GM23338 (cell line): ENCODE results near the gene WDR19. TPM values are rescaled to one million over a fixed set of nuclear protein-coding genes. Genes with fewer than 3 reads are reported as not detected.

Experiments
- ATAC-seq: fragments of 200-7000 bp; cut with Tn5 transposase; 3 replicates; pipeline ENCODE4 v1.9.1; 2020
- DNase-seq: peaks from one replicate; pipeline ENCODE4 v3.0.0-alpha.2; 2015; ENCODE audit warnings: low spot score
- H2AFZ ChIP-seq: fragments of 200-600 bp; sonication (generic); 2 replicates; pipeline ENCODE4 v1.8.0; 2016; ENCODE audit warnings: antibody characterized with exemption, mild to moderate bottlenecking, moderate library complexity
- H3F3A ChIP-seq: fragments of 200-600 bp; sonication (generic); replicated peaks from 2 replicates; pipeline ENCODE4 v1.8.0; 2017; ENCODE audit warnings: antibody characterized with exemption, mixed run types, low read depth
- H3K27ac ChIP-seq: fragments of 200-600 bp; sonication (generic); 2 replicates; pipeline ENCODE4 v1.6.1; 2016; ENCODE audit warnings: low read depth
- H3K27me3 ChIP-seq: fragments of 200-600 bp; sonication (generic); 2 replicates; pipeline ENCODE4 v1.8.0; 2016; ENCODE audit warnings: mild to moderate bottlenecking, mixed run types, moderate library complexity; ENCODE audit not compliant: insufficient read depth
- H3K36me3 ChIP-seq: fragments of 200-600 bp; sonication (generic); 2 replicates; pipeline ENCODE4 v1.8.0; 2016; ENCODE audit warnings: mild to moderate bottlenecking; ENCODE audit not compliant: insufficient read depth
- H3K4me1 ChIP-seq: fragments of 200-600 bp; sonication (generic); 2 replicates; pipeline ENCODE4 v1.8.0; 2016; ENCODE audit warnings: mild to moderate bottlenecking, moderate library complexity; ENCODE audit not compliant: insufficient read depth
- H3K4me2 ChIP-seq: fragments of 200-600 bp; sonication (generic); 2 replicates; pipeline ENCODE4 v1.7.1; 2017; ENCODE audit warnings: mixed run types
- H3K4me3 ChIP-seq: fragments of 200-600 bp; sonication (generic); 2 replicates; pipeline ENCODE4 v1.6.1; 2016; ENCODE audit warnings: mixed run types
- H3K79me2 ChIP-seq: fragments of 200-600 bp; sonication (generic); replicated peaks from 2 replicates; pipeline ENCODE4 v1.8.0; 2017; ENCODE audit warnings: mild to moderate bottlenecking; ENCODE audit not compliant: insufficient read depth
- H3K9me2 ChIP-seq: fragments of 200-600 bp; sonication (generic); 2 replicates; pipeline ENCODE4 v1.8.0; 2017; ENCODE audit not compliant: insufficient read depth
- H4K20me1 ChIP-seq: fragments of 200-600 bp; sonication (generic); replicated peaks from 2 replicates; pipeline ENCODE4 v1.8.0; 2017; ENCODE audit warnings: mild to moderate bottlenecking; ENCODE audit not compliant: insufficient read depth
- H3K27ac Mint-ChIP-seq: 2 replicates; pipeline ENCODE4 v1.8.0; 2020; ENCODE audit warnings: inconsistent platforms, mild to moderate bottlenecking, moderate library complexity, mixed read lengths
- H3K27me3 Mint-ChIP-seq: 3 replicates; pipeline ENCODE4 v1.8.0; 2022; ENCODE audit warnings: low read depth, mild to moderate bottlenecking, moderate library complexity, mixed read lengths, inconsistent platforms; ENCODE audit not compliant: insufficient read depth, poor library complexity
- H3K36me3 Mint-ChIP-seq: 3 replicates; pipeline ENCODE4 v1.8.0; 2021; ENCODE audit warnings: low read depth, mild to moderate bottlenecking, inconsistent platforms, moderate library complexity, mixed read lengths
- H3K4me1 Mint-ChIP-seq: 3 replicates; pipeline ENCODE4 v1.8.0; 2020; ENCODE audit warnings: mild to moderate bottlenecking, inconsistent platforms, mixed read lengths
- H3K4me3 Mint-ChIP-seq: 3 replicates; pipeline ENCODE4 v1.8.0; 2021; ENCODE audit warnings: moderate library complexity, mild to moderate bottlenecking, inconsistent platforms, mixed read lengths
- H3K9me3 Mint-ChIP-seq: 3 replicates; pipeline ENCODE4 v1.8.0; 2020; ENCODE audit warnings: moderate library complexity, mild to moderate bottlenecking, inconsistent platforms, mixed read lengths
- CREB1 ChIP-seq: fragments of 250-450 bp; sonication (Bioruptor Pico); IDR thresholded peaks from 2 replicates; pipeline ENCODE4 v1.5.0; 2020; ENCODE audit warnings: low read depth, mild to moderate bottlenecking, moderate library complexity
- EZH2 ChIP-seq: fragments of 200-600 bp; sonication (generic); IDR thresholded peaks from one replicate; pipeline ENCODE4 v1.8.0; 2017; ENCODE audit warnings: antibody characterized with exemption, mild to moderate bottlenecking, low read depth; ENCODE audit not compliant: unreplicated experiment
- EZH2phosphoT487 ChIP-seq: fragments of 200-600 bp; sonication (generic); IDR thresholded peaks from one replicate; pipeline ENCODE4 v1.8.1; 2018; ENCODE audit warnings: antibody characterized with exemption; ENCODE audit not compliant: unreplicated experiment
- JUNB ChIP-seq: IDR thresholded peaks from one replicate; pipeline ENCODE4 v1.6.1; 2016; ENCODE audit warnings: antibody characterized with exemption; ENCODE audit not compliant: unreplicated experiment
- NANOG ChIP-seq: IDR thresholded peaks from 2 replicates; pipeline ENCODE4 v1.6.1; 2016; ENCODE audit warnings: antibody characterized with exemption, borderline replicate concordance
- POLR2AphosphoS5 ChIP-seq: IDR thresholded peaks from 2 replicates; pipeline ENCODE4 v1.6.1; 2016; ENCODE audit warnings: antibody characterized with exemption, low read depth
- REST ChIP-seq: IDR thresholded peaks from one replicate; pipeline ENCODE4 v1.6.1; 2018; ENCODE audit warnings: antibody characterized with exemption; ENCODE audit not compliant: unreplicated experiment
- STAT1 ChIP-seq: IDR thresholded peaks from one replicate; pipeline ENCODE4 v1.6.1; 2016; ENCODE audit warnings: antibody characterized with exemption; ENCODE audit not compliant: unreplicated experiment
- ZNF114 ChIP-seq: fragments of 250-450 bp; sonication (Bioruptor Pico); IDR thresholded peaks from 2 replicates; pipeline ENCODE4 v1.5.0; 2020; ENCODE audit warnings: mild to moderate bottlenecking, moderate library complexity
- ZNF331 ChIP-seq: fragments of 250-450 bp; sonication (Bioruptor Pico); IDR thresholded peaks from 2 replicates; pipeline ENCODE4 v1.5.0; 2020; ENCODE audit warnings: low read depth, mild to moderate bottlenecking, moderate library complexity
- polyA plus RNA-seq: library from polyadenylated mRNA; unstranded; fragments of >200 nt; fragmentation: Nextera tagmentation; extraction: Ambion mirVana; gene quantifications from 2 replicates; pipeline ENCODE4 v1.2.1, GENCODE V29; 2016
- total RNA-seq: library from RNA; depleted of rRNA; stranded (reverse); fragments of >200 nt; shearing (Covaris generic); gene quantifications from 2 replicates; pipeline ENCODE4 v1.2.3, GENCODE V29; 2014
- TF ChIP-seq, protein P1 (sequence below), 2 experiments: fragments of 200-600 bp in 1 of 2; sonication (generic) in 1 of 2; conservative IDR thresholded peaks; 2 replicates each; pipeline versions ENCODE4 v1.5.1 to v1.6.1; 2016 to 2017; ENCODE audit warnings: antibody characterized with exemption in 2 of 2, low read depth in 2 of 2, mild to moderate bottlenecking in 2 of 2, moderate library complexity in 1 of 2
- TF ChIP-seq, protein P2 (sequence below): IDR thresholded peaks from 2 replicates; pipeline ENCODE4 v1.6.1; 2016; ENCODE audit warnings: antibody characterized with exemption

Gene WDR19
- total and polyA plus RNA-seq, 2 experiments from 2014 or later: 17.2 to 23.7 TPM

GRCh38 chr4:39205476-39205875, 23.1 kb downstream of the WDR19 start (continued):
- TF ChIP-seq NANOG (no peak), EZH2phosphoT487 (no peak), ZNF114 (CRISPR knock-in tag) (no peak)
- TF ChIP-seq, protein P1, sequence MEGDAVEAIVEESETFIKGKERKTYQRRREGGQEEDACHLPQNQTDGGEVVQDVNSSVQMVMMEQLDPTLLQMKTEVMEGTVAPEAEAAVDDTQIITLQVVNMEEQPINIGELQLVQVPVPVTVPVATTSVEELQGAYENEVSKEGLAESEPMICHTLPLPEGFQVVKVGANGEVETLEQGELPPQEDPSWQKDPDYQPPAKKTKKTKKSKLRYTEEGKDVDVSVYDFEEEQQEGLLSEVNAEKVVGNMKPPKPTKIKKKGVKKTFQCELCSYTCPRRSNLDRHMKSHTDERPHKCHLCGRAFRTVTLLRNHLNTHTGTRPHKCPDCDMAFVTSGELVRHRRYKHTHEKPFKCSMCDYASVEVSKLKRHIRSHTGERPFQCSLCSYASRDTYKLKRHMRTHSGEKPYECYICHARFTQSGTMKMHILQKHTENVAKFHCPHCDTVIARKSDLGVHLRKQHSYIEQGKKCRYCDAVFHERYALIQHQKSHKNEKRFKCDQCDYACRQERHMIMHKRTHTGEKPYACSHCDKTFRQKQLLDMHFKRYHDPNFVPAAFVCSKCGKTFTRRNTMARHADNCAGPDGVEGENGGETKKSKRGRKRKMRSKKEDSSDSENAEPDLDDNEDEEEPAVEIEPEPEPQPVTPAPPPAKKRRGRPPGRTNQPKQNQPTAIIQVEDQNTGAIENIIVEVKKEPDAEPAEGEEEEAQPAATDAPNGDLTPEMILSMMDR (conservative IDR thresholded peaks at IDR 0.05; ENCODE audit: low read depth in 2 of 2): no peak
- TF ChIP-seq, protein P2, sequence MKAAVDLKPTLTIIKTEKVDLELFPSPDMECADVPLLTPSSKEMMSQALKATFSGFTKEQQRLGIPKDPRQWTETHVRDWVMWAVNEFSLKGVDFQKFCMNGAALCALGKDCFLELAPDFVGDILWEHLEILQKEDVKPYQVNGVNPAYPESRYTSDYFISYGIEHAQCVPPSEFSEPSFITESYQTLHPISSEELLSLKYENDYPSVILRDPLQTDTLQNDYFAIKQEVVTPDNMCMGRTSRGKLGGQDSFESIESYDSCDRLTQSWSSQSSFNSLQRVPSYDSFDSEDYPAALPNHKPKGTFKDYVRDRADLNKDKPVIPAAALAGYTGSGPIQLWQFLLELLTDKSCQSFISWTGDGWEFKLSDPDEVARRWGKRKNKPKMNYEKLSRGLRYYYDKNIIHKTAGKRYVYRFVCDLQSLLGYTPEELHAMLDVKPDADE: no peak

- no peaks in the 10 kb centered on the region for H3K9me3 Mint-ChIP-seq
- Histone ChIP-seq H3K4me2 (no peak overlapping the region), H3K4me3 (no peak overlapping the region), H3F3A (no peaks in the 10 kb centered on the region), H3K27ac (no peak overlapping the region), H3K79me2 (no peaks in the 10 kb centered on the region), H3K9me2 (no peaks in the 10 kb centered on the region), H3K36me3 (no peaks in the 10 kb centered on the region), H4K20me1 (no peaks in the 10 kb centered on the region), H3K4me1 (no peaks in the 10 kb centered on the region), H2AFZ (no peak overlapping the region), H3K27me3 (no peaks in the 10 kb centered on the region)
- DNase-seq (no peak), ATAC-seq (no peak)
- H3K4me3 Mint-ChIP-seq: no peak overlapping the region
- H3K4me1 Mint-ChIP-seq: no peaks in the 10 kb centered on the region
- H3K27ac Mint-ChIP-seq: no peak overlapping the region
- H3K36me3 Mint-ChIP-seq: no peaks in the 10 kb centered on the region
- H3K27me3 Mint-ChIP-seq: no peaks in the 10 kb centered on the region
- no peak for TF ChIP-seq STAT1
- TF ChIP-seq, protein P2: no peak
- TF ChIP-seq, protein P1 (conservative IDR thresholded peaks at IDR 0.05; ENCODE audit: low read depth in 2 of 2): no peak
- TF ChIP-seq ZNF331: no peak
- no peak for TF ChIP-seq ZNF114 (CRISPR knock-in tag)
- TF ChIP-seq JUNB: no peak
- TF ChIP-seq EZH2phosphoT487: no peak
- no peak for TF ChIP-seq CREB1 (CRISPR knock-in tag)
- TF ChIP-seq REST: no peak
- no peak for TF ChIP-seq NANOG
- TF ChIP-seq POLR2AphosphoS5: no peak
- no peak for TF ChIP-seq EZH2
These were observed 45.6 kb downstream of the WDR19 start for GRCh38 chr4:39227906-39228305.
